DOHH2 (cell line): ENCODE results near the gene ZNF184.

ENCODE experiments used
- CTCF ChIP-seq: fragments of 200-600 bp; sonication (generic); IDR thresholded peaks from one replicate; pipeline ENCODE4 v1.5.1; 2014; ENCODE audit warnings: antibody characterized with exemption, mild to moderate bottlenecking, low read depth, low read length; ENCODE audit not compliant: poor library complexity, severe bottlenecking
- EZH2phosphoT487 ChIP-seq: fragments of 200-600 bp; sonication (generic); IDR thresholded peaks from 2 replicates; pipeline ENCODE4 v1.6.1; 2017; ENCODE audit warnings: borderline replicate concordance, mild to moderate bottlenecking, antibody characterized with exemption, low read length, moderate library complexity, mixed read lengths

GRCh38 chr6:27406085-27406484 lies 66.8 kb downstream of the ZNF184 start:
- TF ChIP-seq EZH2phosphoT487 (no peak), CTCF (no peak)
